A549 (cell line): ENCODE results near the gene SLC47A2. TPM values are rescaled to one million over a fixed set of nuclear protein-coding genes. Genes with fewer than 3 reads are reported as not detected.

ENCODE experiments used
- ATAC-seq, 2 experiments: fragments of 200-7000 bp in 1 of 2; fragments of >200 bp in 1 of 2; cut with Nextera tagmentation in 1 of 2; cut with Tn5 transposase in 1 of 2; 3 replicates each; pipeline versions ENCODE4 v1.8.0 to v1.9.1; 2018 to 2020; ENCODE audit warnings: mild to moderate bottlenecking in 1 of 2, moderate library complexity in 1 of 2
- CTCF ChIA-PET: fragments of 300-600 bp; sonication (Branson Sonifier 250); formaldehyde crosslinking; extraction: SDS; loops from one replicate; lab custom pipeline; 2021; ENCODE audit warnings: antibody characterized with exemption, inconsistent platforms; lab: Yijun Ruan, JAX
- POLR2A ChIA-PET: fragments of 350-600 bp; formaldehyde crosslinking; extraction: SDS; loops from one replicate; lab custom pipeline; 2021; ENCODE audit warnings: antibody characterized with exemption, inconsistent platforms; lab: Yijun Ruan, JAX
- DNase-seq, 2 experiments: peaks; one replicate each; pipeline versions ENCODE4 v3.0.0 to v3.0.0-alpha.2; 2011 to 2016; ENCODE audit warnings: low read depth in 1 of 2, low spot score in 1 of 2
- FAIRE-seq: peaks from 2 replicates; lab custom pipeline; 2011; peaks lifted over from hg19 to GRCh38; lab: Jason Lieb, UNC
- H3K27ac ChIP-seq, 2 experiments: fragments of >200 bp; sonication (Bioruptor Twin); formaldehyde crosslinking; 3 replicates each; pipeline ENCODE4 v1.5.1; 2016 to 2017
- H3K4me1 ChIP-seq: fragments of >200 bp; sonication (Bioruptor Twin); formaldehyde crosslinking; 3 replicates; pipeline ENCODE4 v1.6.1; 2016
- H3K4me2 ChIP-seq: fragments of >200 bp; sonication (Bioruptor Twin); formaldehyde crosslinking; 3 replicates; pipeline ENCODE4 v1.6.1; 2016
- H3K4me3 ChIP-seq: fragments of >200 bp; sonication (Bioruptor Twin); formaldehyde crosslinking; 3 replicates; pipeline ENCODE4 v1.5.1; 2016
- H3K9me3 ChIP-seq: fragments of >200 bp; sonication (Bioruptor Twin); formaldehyde crosslinking; 3 replicates; pipeline ENCODE4 v1.6.1; 2016
- CHD2 ChIP-seq: fragments of 150-350 bp; IDR thresholded peaks from 2 replicates; pipeline ENCODE4 v1.6.1; 2014; ENCODE audit warnings: low read length; ENCODE audit not compliant: partially characterized antibody
- CHD4 ChIP-seq: fragments of 200-600 bp; sonication (generic); IDR thresholded peaks from 2 replicates; pipeline ENCODE4 v1.6.1; 2016; ENCODE audit warnings: antibody characterized with exemption, mild to moderate bottlenecking, borderline replicate concordance
- EHMT2 ChIP-seq: fragments of 200-600 bp; sonication (generic); IDR thresholded peaks from 2 replicates; pipeline ENCODE4 v1.6.1; 2016; ENCODE audit warnings: antibody characterized with exemption, low read depth, mild to moderate bottlenecking, moderate library complexity
- EP300 ChIP-seq, 2 experiments: fragments of >200 bp; sonication (Bioruptor Twin); formaldehyde crosslinking; IDR thresholded peaks; 2 replicates in 1 of 2; 3 replicates in 1 of 2; pipeline ENCODE4 v1.6.1; 2016 to 2017
- FOSB ChIP-seq: fragments of 250-450 bp; sonication (Bioruptor Pico); IDR thresholded peaks from 2 replicates; pipeline ENCODE4 v1.5.0; 2020; ENCODE audit warnings: mild to moderate bottlenecking, moderate library complexity
- FOSL2 ChIP-seq, 2 experiments: fragments of 450-650 bp in 1 of 2; fragments of >200 bp in 1 of 2; sonication (Bioruptor Twin) in 1 of 2; formaldehyde crosslinking; IDR thresholded peaks; 2 replicates each; pipeline versions ENCODE4 v1.5.0 to v1.6.1; 2016 to 2020; ENCODE audit warnings: mild to moderate bottlenecking in 1 of 2, moderate library complexity in 1 of 2
- FOXS1 ChIP-seq: fragments of 250-450 bp; sonication (Bioruptor Pico); IDR thresholded peaks from 2 replicates; pipeline ENCODE4 v1.5.0; 2020; ENCODE audit warnings: mild to moderate bottlenecking, moderate library complexity
- GATA3 ChIP-seq: IDR thresholded peaks from 2 replicates; pipeline ENCODE4 v1.6.1; 2012; ENCODE audit warnings: borderline replicate concordance
- HOXB5 ChIP-seq: fragments of 250-450 bp; sonication (Bioruptor Pico); IDR thresholded peaks from 2 replicates; pipeline ENCODE4 v1.5.0; 2020; ENCODE audit warnings: mild to moderate bottlenecking, moderate library complexity
- JUNB ChIP-seq: fragments of >200 bp; sonication (Bioruptor Twin); formaldehyde crosslinking; IDR thresholded peaks from 2 replicates; pipeline ENCODE4 v1.6.1; 2016
- MAFK ChIP-seq: fragments of 450-650 bp; IDR thresholded peaks from 2 replicates; pipeline ENCODE4 v1.6.1; 2014; ENCODE audit not compliant: partially characterized antibody
- NFE2L2 ChIP-seq: fragments of 150-350 bp; conservative IDR thresholded peaks from 2 replicates; pipeline ENCODE4 v1.6.1; 2014; ENCODE audit warnings: low read length
- RAD21 ChIP-seq, 2 experiments: fragments of >200 bp in 1 of 2; sonication (Bioruptor Twin) in 1 of 2; formaldehyde crosslinking in 1 of 2; IDR thresholded peaks in 1 of 2; conservative IDR thresholded peaks in 1 of 2; 2 replicates in 1 of 2; 3 replicates in 1 of 2; pipeline ENCODE4 v1.6.1; 2012 to 2018; ENCODE audit warnings: inconsistent platforms in 1 of 2
- RARB ChIP-seq: fragments of 250-450 bp; sonication (Bioruptor Pico); IDR thresholded peaks from 2 replicates; pipeline ENCODE4 v1.8.0; 2021; ENCODE audit warnings: mild to moderate bottlenecking, moderate library complexity
- RFX5 ChIP-seq: fragments of 450-650 bp; IDR thresholded peaks from 2 replicates; pipeline ENCODE4 v1.7.1; 2014; ENCODE audit warnings: antibody characterized with exemption, mild to moderate bottlenecking, moderate library complexity
- SMC3 ChIP-seq: fragments of >200 bp; sonication (Bioruptor Twin); formaldehyde crosslinking; IDR thresholded peaks from 3 replicates; pipeline ENCODE4 v1.6.1; 2018; ENCODE audit warnings: inconsistent platforms
- SREBF2 ChIP-seq: fragments of 450-650 bp; IDR thresholded peaks from 2 replicates; pipeline ENCODE4 v1.6.1; 2014; ENCODE audit warnings: mild to moderate bottlenecking, moderate library complexity
- TFCP2L1 ChIP-seq: fragments of 250-450 bp; sonication (Bioruptor Pico); IDR thresholded peaks from 2 replicates; pipeline ENCODE4 v1.5.0; 2021; ENCODE audit warnings: mild to moderate bottlenecking
- ZNF302 ChIP-seq: fragments of 250-450 bp; sonication (Bioruptor Pico); IDR thresholded peaks from 2 replicates; pipeline ENCODE4 v1.9.0; 2021; ENCODE audit warnings: inconsistent platforms, mild to moderate bottlenecking, moderate library complexity
- WGBS: methylation state at CpG from one replicate; pipeline ENCODE4 v1.1.6; 2017; ENCODE audit errors: missing lambda C conversion rate; 5-methylcytosine and 5-hydroxymethylcytosine counted together
- polyA plus RNA-seq, 4 experiments: library from polyadenylated mRNA; depleted of rRNA in 3 of 4; stranded (reverse); fragments of >200 nt; fragmentation: RNase III in 1 of 4; extraction: RNeasy Plus Mini Kit Qiagen cat#74134 plus additional on column Dnase treatment in 1 of 4; gene quantifications; 2 replicates in 3 of 4; 3 replicates in 1 of 4; pipeline ENCODE4 v1.2.3, GENCODE V29; 2011 to 2017
- TF ChIP-seq, protein P1 (sequence below): fragments of 150-350 bp; IDR thresholded peaks from 2 replicates; pipeline ENCODE4 v1.6.1; 2014; ENCODE audit warnings: low read depth, mild to moderate bottlenecking, low read length
- TF ChIP-seq, protein P2 (sequence below): fragments of >200 bp; sonication (Bioruptor Twin); formaldehyde crosslinking; IDR thresholded peaks from 3 replicates; pipeline ENCODE4 v1.6.1; 2016
- TF ChIP-seq, protein P3 (sequence below): fragments of >200 bp; sonication (Bioruptor Twin); formaldehyde crosslinking; IDR thresholded peaks from 3 replicates; pipeline ENCODE4 v1.5.1; 2016

SLC47A2 gene
- polyA plus RNA-seq, 2 of the 4 experiments (the other 2 are of a cell fraction) = 0.13 to 0.27 TPM

DNA sequence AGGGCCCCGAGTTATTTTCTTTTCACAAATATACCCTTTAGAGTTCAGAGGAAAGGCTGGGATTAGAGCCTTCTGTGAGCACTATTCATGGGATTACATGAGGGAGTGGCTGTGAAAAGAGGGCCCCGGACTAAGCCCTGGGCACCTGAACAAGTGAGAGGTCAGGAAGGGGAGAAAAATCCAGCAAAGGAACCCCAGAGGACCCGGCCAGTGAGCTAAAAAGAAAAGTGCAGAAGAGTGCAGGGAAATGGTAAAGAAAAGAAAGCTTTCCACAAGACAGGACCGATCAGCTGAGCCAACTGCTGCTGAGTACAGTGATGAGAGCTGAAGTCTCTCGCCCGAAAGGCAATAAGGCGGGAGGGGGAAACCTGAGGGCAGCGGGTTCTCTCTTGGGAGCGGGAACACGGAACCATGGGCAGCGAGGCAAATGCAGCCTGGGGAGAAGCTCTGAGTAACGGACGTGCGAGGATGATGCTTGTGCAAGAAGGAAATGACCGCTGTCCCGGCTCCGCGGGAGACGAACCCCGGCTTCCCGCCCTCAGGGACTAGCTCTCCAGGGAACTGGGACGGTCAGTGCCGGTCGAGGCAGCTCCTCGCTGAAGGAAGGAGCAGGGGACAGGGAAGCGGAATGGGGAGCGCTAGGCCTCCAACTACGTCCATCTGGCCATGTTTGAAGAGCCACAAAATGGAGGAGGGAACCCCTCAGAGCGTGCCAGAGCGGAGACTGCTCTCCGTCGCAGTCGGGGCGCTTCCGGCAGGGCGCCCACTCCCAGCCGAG, 68.5 kb downstream of the SLC47A2 start (continued):
- 0 out of 2 replicates have a peak, but pooled peaks have one; percentile 2 for TF ChIP-seq GATA3
- TF ChIP-seq, protein P1, sequence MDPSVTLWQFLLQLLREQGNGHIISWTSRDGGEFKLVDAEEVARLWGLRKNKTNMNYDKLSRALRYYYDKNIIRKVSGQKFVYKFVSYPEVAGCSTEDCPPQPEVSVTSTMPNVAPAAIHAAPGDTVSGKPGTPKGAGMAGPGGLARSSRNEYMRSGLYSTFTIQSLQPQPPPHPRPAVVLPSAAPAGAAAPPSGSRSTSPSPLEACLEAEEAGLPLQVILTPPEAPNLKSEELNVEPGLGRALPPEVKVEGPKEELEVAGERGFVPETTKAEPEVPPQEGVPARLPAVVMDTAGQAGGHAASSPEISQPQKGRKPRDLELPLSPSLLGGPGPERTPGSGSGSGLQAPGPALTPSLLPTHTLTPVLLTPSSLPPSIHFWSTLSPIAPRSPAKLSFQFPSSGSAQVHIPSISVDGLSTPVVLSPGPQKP = no peak

DNA sequence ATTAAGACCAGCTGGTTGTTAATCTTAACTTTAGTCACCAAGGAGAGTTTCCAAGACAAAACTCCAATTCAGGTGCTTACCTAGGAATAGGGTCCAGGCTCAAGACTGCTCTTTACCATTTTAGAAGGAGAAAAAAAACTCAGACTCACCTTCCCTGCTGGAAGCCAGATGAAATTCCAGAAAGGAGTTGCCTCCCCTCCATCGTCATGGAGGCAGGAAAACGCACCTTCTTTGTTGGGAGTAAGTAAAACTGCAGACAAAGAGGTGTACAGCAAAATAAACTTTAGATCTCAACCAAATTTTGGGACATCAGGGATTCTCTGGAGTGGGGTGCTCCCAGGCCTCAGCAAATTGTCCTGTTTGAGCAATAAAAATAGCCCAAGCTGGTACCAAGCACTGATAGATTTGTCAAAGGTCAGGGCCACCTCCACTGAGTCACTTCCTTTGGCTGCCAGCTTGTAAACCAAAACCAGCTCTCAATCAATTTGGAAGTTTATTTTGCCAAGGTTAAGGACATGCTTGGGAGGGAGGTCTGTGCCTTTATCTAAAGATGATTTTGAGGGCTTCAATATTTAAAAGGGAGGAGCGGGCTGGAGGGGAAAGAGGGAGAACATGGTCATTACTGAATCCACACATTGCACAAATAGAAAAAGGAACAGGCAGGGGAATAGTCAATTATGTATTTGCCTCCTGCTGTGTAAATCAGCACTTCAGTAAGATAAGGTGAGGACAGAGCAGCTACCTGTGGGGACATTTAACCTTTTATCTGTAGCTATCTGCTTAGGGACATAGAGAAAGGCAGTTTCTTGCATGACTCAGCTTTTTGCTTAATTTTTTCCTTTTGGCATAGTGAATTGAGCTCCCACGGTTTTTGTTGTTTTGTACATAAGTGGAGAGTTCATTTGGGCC, 69.3 kb downstream of the SLC47A2 start:
- Histone ChIP-seq H3K27ac (peak overlapping the region; percentile 95 to 96), H3K9me3 (no peaks in the 10 kb centered on the region), H3K4me3 (peak overlapping the region; percentile 82), H3K4me1 (peaks cover 66% of the 10 kb centered on the region), H3K4me2 (peak overlapping the region; percentile 92)
- ATAC-seq (no peak), FAIRE-seq (no peak), DNase-seq (peak in 1 of 2 experiments; percentile 72)
- ChIA-PET CTCF (interaction anchor here (0.6 to 7.0 kb wide), 24 partner anchors 8 to 347 kb away, joined by 3 to 62 read pairs (median 10); partner anchors contain the start of genes ALDH3A1, B9D1 and SLC47A1), POLR2A (interaction anchor here (0.7 to 4.2 kb wide), 20 partner anchors 14 to 284 kb away, joined by 3 to 98 read pairs (median 10); partner anchors contain the start of genes ALDH3A1, B9D1, MAPK7 and SLC47A1)
- WGBS = 33% methylated on average over 4 of the region's 4 CpGs
- no peak for TF ChIP-seq SREBF2
- TF ChIP-seq JUNB = 0 out of 2 replicates have a peak, but pooled peaks have one; percentile 32
- peak; percentile 80 for TF ChIP-seq FOSB
- peak; percentile 91 for TF ChIP-seq NFE2L2
- TF ChIP-seq CHD4 = no peak
- TF ChIP-seq FOXS1 (CRISPR knock-in tag) = 0 out of 2 replicates have a peak, but pooled peaks have one; percentile 32
- peak; percentile 89 for TF ChIP-seq TFCP2L1 (CRISPR knock-in tag)
- no peak for TF ChIP-seq RFX5
- peak; percentile 71 for TF ChIP-seq RARB (CRISPR knock-in tag)
- TF ChIP-seq GATA3 = peak; percentile 47; the same call in 1 of the 2 replicates
- peak; percentile 68; the same call in 1 of the 2 replicates for TF ChIP-seq ZNF302 (CRISPR knock-in tag)
- peak; percentile 98 for TF ChIP-seq MAFK
- TF ChIP-seq FOSL2 (IDR thresholded peaks at IDR 0.05) = no peak; the same call in 1 of the 2 replicates
- TF ChIP-seq FOSL2 (CRISPR knock-in tag; IDR thresholded peaks at IDR 0.05) = peak; percentile 72
- TF ChIP-seq, protein P2, sequence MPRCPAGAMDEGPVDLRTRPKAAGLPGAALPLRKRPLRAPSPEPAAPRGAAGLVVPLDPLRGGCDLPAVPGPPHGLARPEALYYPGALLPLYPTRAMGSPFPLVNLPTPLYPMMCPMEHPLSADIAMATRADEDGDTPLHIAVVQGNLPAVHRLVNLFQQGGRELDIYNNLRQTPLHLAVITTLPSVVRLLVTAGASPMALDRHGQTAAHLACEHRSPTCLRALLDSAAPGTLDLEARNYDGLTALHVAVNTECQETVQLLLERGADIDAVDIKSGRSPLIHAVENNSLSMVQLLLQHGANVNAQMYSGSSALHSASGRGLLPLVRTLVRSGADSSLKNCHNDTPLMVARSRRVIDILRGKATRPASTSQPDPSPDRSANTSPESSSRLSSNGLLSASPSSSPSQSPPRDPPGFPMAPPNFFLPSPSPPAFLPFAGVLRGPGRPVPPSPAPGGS = no peak

DNA sequence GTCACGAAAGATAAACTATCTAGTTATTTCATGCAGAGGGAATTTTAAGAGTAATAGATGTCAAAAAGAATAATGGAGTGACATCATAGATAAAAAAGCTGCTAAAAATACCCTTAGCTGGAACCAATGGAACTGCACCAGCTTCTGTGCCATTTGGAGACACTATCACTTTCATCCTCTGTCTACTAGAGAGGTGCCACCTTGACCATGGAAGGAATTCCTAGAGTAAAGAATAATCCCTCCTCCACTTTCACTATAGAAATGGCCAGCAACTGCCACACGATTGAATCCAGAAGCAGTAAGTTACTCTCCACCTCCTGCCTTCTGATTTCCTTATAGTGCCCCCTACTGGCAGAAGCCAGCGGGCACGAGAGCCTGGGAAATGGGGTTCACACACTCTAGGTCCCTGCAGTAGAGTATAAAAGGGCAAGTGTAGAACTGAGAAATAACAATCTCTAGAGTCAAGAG, 70.6 kb downstream of the SLC47A2 start:
- H3K4me2 ChIP-seq = peak overlapping the region; percentile 92
- no peaks in the 10 kb centered on the region for H3K9me3 ChIP-seq
- peaks cover 60% of the 10 kb centered on the region for H3K4me1 ChIP-seq
- POLR2A ChIA-PET = interaction anchor here (4.2 kb wide), 1 partner anchor 100 kb away, joined by 98 read pairs; the partner anchor contains the start of gene ALDH3A1
- TF ChIP-seq EHMT2 = 0 out of 2 replicates have a peak, but pooled peaks have one; percentile 6
- peak; percentile 21 for TF ChIP-seq CHD2
- TF ChIP-seq, protein P3, sequence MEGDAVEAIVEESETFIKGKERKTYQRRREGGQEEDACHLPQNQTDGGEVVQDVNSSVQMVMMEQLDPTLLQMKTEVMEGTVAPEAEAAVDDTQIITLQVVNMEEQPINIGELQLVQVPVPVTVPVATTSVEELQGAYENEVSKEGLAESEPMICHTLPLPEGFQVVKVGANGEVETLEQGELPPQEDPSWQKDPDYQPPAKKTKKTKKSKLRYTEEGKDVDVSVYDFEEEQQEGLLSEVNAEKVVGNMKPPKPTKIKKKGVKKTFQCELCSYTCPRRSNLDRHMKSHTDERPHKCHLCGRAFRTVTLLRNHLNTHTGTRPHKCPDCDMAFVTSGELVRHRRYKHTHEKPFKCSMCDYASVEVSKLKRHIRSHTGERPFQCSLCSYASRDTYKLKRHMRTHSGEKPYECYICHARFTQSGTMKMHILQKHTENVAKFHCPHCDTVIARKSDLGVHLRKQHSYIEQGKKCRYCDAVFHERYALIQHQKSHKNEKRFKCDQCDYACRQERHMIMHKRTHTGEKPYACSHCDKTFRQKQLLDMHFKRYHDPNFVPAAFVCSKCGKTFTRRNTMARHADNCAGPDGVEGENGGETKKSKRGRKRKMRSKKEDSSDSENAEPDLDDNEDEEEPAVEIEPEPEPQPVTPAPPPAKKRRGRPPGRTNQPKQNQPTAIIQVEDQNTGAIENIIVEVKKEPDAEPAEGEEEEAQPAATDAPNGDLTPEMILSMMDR = peak; percentile 69
- TF ChIP-seq EP300 (IDR thresholded peaks at IDR 0.05) = no peak
- 0 out of 2 replicates have a peak, but pooled peaks have one; percentile 7 for TF ChIP-seq NFE2L2
- no peak for TF ChIP-seq FOSB
- TF ChIP-seq RARB (CRISPR knock-in tag) = no peak
- TF ChIP-seq RAD21 (conservative IDR thresholded peaks at IDR 0.05 in 1 of 2, IDR thresholded peaks at IDR 0.05 in 1 of 2) = peak; percentile 47 to 63; a peak in 4 of 5 replicates
- TF ChIP-seq FOSL2 (IDR thresholded peaks at IDR 0.05) = no peak
- TF ChIP-seq FOSL2 (CRISPR knock-in tag; IDR thresholded peaks at IDR 0.05) = no peak
- TF ChIP-seq HOXB5 (CRISPR knock-in tag) = 0 out of 2 replicates have a peak, but pooled peaks have one; percentile 60
- peak; percentile 34; the same call in 1 of the 3 replicates for TF ChIP-seq SMC3
- FAIRE-seq (peak; percentile 18), ATAC-seq (no peak), DNase-seq (peak; percentile 40 to 61)
- H3K27ac ChIP-seq = peak overlapping the region; percentile 95 to 96; a peak in 5 of 6 replicates
- CTCF ChIA-PET = interaction anchor here (1.1 to 7.0 kb wide), 9 partner anchors 10 to 168 kb away, joined by 3 to 62 read pairs (median 13); no protein-coding TSS in a partner anchor
- H3K4me3 ChIP-seq = no peak overlapping the region
- WGBS = 41% methylated on average over 4 of the region's 4 CpGs
